GM12873 (cell line): ENCODE measurements around the gene AFMID.

ENCODE experiments used
- TF ChIP-seq, protein P1 (sequence below): IDR thresholded peaks from 2 replicates; pipeline ENCODE4 v1.5.1; 2012; ENCODE audit warnings: low read depth, mild to moderate bottlenecking, moderate library complexity, low read length, control low read depth; ENCODE audit not compliant: insufficient read depth; ENCODE audit errors: missing control alignments

AFMID gene

DNA sequence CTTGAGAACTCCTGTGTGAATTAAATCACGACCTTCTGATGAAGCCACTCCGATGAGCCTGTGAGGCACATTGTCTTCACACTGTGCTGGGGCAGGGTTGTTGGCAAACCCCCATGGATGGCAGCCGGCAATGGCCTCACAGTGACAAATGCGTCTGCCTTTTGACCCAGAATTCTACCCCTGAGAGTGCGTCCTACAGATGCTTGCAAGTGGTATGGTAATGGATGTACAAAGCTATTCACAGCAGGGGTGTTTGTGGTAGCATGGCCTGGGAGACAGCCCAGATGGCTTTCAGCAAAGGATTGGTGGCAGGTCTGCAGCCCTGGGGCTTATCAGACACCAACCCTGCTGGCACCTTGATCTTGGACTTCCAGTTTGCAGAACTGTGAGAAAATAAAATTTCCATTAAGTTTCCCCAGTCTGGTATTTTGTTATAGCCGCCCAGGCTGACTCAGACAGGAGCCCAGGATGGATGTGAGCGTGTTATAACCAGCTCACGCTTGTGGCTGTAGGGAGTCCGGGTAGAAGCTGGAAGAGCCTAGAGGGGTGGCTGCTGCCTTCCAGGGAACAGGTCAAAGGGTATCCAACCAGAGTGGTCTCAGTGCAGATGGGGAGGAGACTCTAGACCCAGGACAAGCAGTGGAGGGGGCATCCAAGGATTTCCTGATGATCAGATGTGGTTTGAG is 10.1 kb downstream of the AFMID start:
- TF ChIP-seq, protein P1, sequence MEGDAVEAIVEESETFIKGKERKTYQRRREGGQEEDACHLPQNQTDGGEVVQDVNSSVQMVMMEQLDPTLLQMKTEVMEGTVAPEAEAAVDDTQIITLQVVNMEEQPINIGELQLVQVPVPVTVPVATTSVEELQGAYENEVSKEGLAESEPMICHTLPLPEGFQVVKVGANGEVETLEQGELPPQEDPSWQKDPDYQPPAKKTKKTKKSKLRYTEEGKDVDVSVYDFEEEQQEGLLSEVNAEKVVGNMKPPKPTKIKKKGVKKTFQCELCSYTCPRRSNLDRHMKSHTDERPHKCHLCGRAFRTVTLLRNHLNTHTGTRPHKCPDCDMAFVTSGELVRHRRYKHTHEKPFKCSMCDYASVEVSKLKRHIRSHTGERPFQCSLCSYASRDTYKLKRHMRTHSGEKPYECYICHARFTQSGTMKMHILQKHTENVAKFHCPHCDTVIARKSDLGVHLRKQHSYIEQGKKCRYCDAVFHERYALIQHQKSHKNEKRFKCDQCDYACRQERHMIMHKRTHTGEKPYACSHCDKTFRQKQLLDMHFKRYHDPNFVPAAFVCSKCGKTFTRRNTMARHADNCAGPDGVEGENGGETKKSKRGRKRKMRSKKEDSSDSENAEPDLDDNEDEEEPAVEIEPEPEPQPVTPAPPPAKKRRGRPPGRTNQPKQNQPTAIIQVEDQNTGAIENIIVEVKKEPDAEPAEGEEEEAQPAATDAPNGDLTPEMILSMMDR: no peak

DNA sequence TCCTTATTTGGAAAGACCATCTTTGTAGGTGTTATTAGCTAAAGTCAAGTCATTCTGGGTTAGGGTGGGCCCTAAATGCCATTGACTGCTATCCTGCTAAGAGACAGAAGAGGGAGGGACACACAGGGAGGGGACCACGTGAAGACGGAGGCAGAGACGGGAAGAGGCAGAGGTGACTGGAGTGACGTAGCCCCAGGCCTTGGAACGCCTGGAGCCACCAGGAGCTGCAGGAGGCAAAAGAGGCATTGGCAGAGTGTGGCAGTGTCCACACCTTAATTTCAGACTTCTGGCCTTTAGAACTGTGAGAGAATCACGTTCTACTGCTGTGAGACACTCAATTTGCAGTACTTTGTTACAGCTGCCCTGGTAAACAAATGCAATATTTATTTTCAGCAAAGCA is 13.3 kb downstream of the AFMID start:
- TF ChIP-seq, protein P1: no peak

DNA sequence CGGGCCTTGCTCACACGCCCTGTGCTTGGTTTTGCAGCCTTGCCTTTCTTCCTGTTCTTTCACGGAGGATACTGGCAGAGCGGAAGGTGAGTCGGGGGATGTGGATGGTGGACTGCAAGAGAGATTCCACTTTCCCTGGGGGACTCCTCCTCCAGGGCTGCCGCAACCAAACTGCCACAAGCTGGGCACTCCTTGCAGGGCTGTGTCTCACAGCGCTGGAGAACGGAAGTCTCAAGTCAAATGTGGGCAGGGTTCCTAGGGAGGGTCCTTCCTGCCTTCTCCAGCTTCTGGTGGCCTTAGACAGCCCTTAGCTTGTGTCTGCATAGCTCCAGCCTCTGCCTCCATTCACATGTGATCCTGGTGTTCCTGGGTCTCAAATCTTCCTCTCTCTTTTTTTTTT is 15.5 kb downstream of the AFMID start:
- TF ChIP-seq, protein P1: no peak

DNA sequence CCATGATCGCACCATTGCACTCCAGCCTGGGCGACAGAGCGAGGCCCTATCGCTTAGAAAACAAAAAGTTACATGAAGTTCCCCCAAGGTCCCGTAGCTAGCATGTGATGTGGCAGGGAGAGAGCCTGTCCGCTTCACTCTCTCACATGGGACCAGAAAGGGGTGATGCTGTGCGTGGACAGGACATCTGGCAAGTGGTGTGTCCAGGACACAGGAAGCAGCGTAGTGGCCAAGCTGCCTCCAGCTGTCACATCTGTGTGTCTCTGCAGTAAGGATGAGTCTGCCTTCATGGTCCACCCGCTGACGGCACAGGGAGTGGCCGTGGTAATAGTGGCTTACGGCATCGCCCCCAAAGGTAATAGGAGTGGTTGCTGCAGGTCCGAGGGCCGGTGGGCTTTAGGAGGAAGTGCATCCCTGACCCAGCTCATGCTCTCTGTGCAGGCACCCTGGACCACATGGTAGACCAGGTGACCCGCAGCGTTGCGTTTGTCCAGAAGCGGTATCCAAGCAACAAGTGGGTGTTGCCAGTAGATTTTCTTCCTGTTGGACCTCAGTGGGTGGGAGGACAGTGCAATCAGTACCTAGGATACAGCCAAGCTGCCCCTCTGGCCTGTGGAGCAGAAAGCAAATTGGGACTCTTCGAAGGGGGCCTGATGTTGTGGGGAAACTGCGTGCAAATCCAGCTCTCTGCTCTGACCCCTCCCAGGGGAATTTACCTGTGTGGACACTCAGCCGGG is 17.4 kb downstream of the AFMID start:
- TF ChIP-seq, protein P1: no peak

DNA sequence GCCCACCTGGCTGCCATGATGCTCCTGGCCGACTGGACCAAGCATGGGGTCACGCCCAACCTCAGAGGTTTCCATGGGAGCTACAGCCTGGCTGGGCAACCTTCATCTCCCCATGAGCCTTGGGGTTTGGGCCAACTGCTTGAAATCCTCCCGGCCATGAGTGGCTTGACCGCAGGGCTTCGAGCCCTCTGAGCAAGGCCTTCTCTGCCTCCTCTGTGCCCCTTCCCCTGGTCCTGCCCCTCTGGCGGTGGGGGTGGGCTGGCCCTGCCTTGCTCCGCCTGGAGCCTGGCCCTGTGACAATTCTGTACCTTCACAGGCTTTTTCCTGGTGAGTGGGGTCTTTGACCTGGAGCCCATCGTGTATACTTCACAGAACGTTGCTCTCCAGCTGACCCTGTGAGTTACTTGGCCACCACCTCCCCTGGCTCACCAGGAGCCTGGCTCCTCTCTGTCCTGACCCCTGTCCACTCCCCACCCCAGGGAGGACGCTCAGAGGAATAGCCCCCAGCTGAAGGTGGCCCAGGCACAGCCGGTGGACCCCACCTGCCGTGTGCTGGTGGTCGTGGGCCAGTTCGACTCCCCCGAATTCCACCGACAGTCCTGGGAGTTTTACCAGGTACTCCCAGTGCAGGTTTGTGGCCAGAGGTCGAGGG is 18.1 kb downstream of the AFMID start:
- TF ChIP-seq, protein P1: no peak

DNA sequence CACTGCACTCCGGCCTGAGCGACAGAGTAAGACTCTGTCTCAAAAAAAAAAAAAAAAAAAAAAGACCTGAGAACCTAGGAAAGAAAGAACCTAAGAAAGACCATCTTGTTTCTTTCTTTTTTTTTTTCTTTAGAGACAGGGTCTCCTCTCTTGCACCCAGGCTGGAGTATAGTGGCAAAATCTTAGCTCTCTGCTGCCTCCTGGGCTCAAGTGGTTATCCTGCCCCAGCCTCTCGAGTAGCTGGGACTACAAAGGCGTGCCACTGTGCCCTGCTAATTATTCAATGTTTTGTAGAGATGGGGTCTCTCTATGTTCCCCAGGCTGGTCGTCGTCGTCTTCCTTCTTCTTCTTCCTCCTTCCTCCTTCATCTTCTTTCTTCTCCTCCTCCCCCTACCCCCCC is 19.1 kb downstream of the AFMID start:
- TF ChIP-seq, protein P1: no peak

DNA sequence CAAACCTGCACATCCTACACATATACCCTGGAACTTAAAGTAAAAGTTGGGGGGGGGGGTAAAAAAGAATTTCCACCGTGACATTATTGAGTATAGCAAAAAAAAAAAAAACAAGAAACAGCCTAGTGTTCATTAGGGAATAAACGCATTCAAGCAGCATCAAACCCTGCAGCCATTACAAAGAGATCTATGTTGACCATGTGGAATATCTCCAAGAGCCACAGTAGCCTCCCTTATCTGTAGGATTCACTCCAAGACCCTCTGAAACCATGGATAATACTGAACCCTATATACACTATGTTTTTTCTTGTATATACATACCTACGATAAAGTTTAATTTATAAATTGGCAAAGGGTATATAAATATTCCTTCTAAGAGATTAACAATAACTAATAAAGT is 21.3 kb downstream of the AFMID start:
- TF ChIP-seq, protein P1: no peak
